Measurements from ENCODE around the gene HEY2.

GRCh38 chr6:125791820-125792165, 42.4 kb downstream of the HEY2 start:
- TF ChIP-seq CTCF (IDR thresholded peaks at IDR 0.05) (no peak), POLR2A (IDR thresholded peaks at IDR 0.05) (no peak)
